RWPE1 (cell line): ENCODE measurements around the gene NKAP.
"Not testable (repeated sequence)": the region's sequence is repeated elsewhere in the genome, so short reads cannot be mapped to it uniquely, and the experiment has no call there.

ENCODE experiments used
- CTCF ChIA-PET: fragments of 350-600 bp; sonication (Branson Sonifier 250); formaldehyde crosslinking; extraction: SDS; loops from one replicate; lab custom pipeline; 2021; lab: Yijun Ruan, JAX
- POLR2A ChIA-PET: fragments of 400-600 bp; formaldehyde crosslinking; extraction: SDS; loops from one replicate; lab custom pipeline; 2020; ENCODE audit warnings: antibody characterized with exemption; ENCODE audit not compliant: low non-redundant PET; lab: Yijun Ruan, JAX
- DNase-seq: peaks from one replicate; pipeline ENCODE4 v3.0.0; 2012; ENCODE audit warnings: low spot score
- H3K27ac ChIP-seq: fragments of 450-650 bp; 2 replicates; pipeline ENCODE4 v1.5.1; 2017
- TF ChIP-seq, protein P1 (sequence below): fragments of 450-650 bp; conservative IDR thresholded peaks from 2 replicates; pipeline ENCODE4 v1.5.1; 2017; ENCODE audit warnings: low read depth, mild to moderate bottlenecking

NKAP gene

DNA sequence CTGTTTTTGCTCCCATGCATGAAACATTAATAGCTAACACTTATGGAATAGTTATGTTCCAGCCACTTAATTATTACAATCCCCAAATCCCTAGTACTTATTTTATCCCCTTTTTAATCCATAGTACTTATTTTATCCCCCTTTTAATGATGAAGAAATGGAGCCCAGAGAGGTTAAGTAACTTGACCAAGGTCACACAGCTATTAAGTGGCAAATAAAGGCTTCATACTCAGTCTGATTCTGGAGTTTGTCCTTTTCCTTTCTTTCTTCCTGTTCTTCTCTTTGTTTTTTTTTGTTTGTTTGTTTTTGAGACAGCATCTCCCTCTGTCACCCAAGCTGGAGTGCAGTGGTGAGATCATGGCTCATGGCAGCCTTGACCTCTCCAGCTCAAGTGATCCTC, 2.2 kb downstream of the NKAP start:
- H3K27ac ChIP-seq = no peak overlapping the region
- POLR2A ChIA-PET = no interaction called here
- no peak for DNase-seq
- TF ChIP-seq, protein P1, sequence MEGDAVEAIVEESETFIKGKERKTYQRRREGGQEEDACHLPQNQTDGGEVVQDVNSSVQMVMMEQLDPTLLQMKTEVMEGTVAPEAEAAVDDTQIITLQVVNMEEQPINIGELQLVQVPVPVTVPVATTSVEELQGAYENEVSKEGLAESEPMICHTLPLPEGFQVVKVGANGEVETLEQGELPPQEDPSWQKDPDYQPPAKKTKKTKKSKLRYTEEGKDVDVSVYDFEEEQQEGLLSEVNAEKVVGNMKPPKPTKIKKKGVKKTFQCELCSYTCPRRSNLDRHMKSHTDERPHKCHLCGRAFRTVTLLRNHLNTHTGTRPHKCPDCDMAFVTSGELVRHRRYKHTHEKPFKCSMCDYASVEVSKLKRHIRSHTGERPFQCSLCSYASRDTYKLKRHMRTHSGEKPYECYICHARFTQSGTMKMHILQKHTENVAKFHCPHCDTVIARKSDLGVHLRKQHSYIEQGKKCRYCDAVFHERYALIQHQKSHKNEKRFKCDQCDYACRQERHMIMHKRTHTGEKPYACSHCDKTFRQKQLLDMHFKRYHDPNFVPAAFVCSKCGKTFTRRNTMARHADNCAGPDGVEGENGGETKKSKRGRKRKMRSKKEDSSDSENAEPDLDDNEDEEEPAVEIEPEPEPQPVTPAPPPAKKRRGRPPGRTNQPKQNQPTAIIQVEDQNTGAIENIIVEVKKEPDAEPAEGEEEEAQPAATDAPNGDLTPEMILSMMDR = no peak
- CTCF ChIA-PET = no interaction called here

DNA sequence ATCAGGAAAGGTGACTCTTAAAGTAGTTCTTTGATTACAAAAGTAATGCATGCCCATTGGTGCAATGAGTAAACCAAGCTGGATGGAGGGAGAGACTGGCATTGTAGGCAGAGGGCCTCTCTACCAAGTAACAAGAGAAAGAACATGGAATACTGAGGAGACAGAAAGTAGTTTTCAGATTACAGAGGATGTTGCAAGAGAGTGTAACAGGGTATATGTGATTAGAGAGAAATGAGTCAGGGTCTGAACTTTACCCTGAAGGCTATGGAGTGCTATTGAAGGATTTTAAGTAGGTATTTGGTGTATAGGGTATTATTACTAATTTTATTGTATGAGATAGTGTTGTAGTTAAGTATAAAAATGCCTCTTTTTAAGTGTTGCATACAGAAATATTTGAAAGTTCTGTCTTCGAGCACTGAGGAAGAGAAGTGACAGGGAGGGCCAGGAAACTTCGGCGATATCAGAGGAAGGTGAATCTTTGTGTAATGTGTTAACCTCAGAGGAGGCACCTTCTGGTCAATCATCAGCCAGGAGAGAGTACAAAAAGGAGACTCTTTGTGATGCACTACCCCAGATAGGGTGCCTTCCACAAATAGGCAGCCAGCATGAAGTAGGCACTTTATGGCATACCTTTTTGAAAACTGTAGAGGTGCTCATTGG, 8.2 kb downstream of the NKAP start:
- H3K27ac ChIP-seq = no peak overlapping the region
- POLR2A ChIA-PET = no interaction called here
- DNase-seq = no peak
- CTCF ChIA-PET = no interaction called here
- TF ChIP-seq, protein P1 = no peak

DNA sequence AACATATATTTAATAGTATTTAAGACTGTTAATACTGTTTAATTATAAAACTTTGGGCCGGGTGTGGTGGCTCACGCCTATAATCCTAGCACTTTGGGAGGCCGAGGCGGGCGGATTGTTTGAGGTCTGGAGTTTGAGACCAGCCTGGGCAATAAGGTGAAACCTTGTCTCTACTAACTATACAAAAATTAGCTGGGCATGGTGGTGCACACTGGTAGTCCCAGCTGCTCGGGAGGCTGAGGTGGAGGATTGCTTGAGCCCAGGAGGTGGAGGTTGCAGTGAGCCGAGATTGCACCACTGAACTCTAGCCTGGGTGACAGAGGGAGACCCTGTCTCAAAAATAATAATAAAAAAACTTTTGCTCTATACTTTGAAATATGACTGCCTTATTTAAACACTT, 21.2 kb downstream of the NKAP start:
- H3K27ac ChIP-seq, CTCF ChIA-PET, POLR2A ChIA-PET, DNase-seq: not testable (repeated sequence)

DNA sequence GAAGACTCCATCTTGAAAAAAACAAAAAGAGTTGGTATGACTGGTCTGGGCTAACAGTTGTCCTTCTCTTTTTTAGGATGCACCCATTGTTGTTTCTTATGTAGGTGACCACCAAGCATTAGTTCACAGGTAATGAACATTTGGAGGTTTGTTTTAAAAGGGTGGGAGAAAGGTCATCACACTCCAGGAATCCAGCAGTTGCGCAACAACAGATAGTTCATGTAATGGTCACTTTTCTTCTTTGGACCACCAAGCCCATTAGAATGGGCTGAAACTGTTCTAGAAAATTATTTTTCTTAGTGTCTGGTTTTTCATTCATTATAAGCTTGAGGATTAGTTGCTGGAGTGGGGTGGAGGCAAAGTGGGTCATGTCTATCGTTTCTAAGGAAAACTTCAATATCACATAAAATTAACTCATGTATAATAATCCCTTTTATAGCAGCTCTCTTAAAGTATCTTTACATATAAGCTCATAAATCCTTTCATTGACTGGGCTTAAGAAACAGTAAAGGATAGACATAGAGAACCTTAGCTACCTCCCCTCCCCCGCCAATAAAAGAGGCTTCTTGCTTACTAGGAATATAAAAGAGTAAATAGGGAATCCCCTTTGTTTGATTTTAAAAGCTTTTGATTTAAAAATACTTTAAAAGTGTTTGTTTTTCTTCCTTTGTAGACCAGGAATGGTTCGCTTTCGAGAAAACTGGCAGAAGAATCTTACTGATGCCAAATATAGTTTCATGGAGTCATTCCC, 23.5 kb downstream of the NKAP start:
- TF ChIP-seq, protein P1 = no peak
- H3K27ac ChIP-seq = no peak overlapping the region
- ChIA-PET CTCF (no interaction called here), POLR2A (no interaction called here)
- no peak for DNase-seq

DNA sequence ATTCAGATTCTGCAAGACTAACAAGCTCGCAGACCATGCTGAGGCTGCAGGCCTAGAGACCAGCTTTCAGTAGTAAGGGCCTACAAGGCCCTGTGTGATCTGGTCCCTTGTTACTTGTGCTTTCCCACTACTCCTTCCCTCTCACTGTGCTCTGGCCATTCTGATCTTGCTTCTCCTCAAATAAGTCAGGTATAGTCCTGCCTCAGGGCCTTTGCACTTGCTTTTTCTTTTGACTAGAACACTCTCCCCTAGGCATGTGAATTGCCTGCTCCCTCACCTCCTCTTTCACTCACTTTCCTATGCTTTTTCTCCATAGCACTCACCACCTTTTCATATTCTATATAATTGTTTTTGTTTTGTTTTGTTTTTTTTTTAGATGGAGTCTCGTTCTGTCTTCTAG, 25.7 kb downstream of the NKAP start:
- no peak overlapping the region for H3K27ac ChIP-seq
- DNase-seq = no peak
- ChIA-PET CTCF (no interaction called here), POLR2A (no interaction called here)
- TF ChIP-seq, protein P1 = no peak

DNA sequence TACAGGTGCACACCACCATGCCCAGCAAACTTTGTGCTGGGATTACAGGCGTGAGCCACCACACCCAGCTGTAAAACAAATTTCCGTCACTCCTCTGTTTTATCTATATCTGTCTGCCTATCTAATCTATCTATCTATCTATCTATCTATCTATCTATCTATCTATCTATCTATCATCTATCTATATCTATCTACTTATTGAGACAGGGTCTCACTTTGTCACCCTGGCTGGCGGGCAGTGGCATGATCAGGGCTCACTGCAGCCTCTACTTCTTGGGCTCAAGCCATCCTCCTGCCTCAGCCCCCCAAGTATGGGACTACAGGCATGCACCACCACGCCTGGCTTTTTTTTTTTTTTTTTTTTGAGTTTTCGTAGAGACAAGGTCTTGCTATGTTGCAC, 27.2 kb downstream of the NKAP start:
- POLR2A ChIA-PET = no interaction called here
- no peak overlapping the region for H3K27ac ChIP-seq
- TF ChIP-seq, protein P1 = no peak
- DNase-seq = no peak
- CTCF ChIA-PET = no interaction called here

DNA sequence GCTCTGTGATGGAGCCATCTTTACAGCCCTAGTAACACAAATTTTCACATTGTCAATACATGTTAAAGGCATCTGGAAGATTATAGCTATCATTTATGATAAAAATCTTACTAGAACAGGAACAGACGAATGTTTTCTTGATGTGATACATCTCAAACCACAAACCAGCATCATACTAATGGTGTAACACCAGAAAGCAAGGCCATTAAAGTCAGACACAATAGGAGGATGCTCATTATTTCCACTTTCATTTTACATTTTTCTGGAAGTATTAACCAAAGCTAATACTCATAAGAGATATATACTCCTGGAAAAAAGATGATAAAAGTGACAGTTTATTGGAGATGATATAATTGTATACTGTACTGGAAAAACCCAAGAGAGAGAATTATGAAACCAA, 42.6 kb downstream of the NKAP start:
- DNase-seq = no peak
- ChIA-PET CTCF (no interaction called here), POLR2A (no interaction called here)
- H3K27ac ChIP-seq = no peak overlapping the region
- TF ChIP-seq, protein P1 = no peak
